Spinal cord (tissue), 10 donors: ENCODE results near the gene CDH16. TPM values are rescaled to one million over a fixed set of nuclear protein-coding genes. Genes with fewer than 3 reads are reported as not detected.
"Not testable (repeated sequence)": the region's sequence is repeated elsewhere in the genome, so short reads cannot be mapped to it uniquely, and the experiment has no call there.

Experiments
- DNase-seq, 6 donors: peaks; one replicate each; pipeline versions ENCODE4 v3.0.0 to v3.0.0-alpha.2; 2013 to 2015; ENCODE audit warnings: low spot score in 6 of 6, low read depth in 4 of 6
- H3K27ac ChIP-seq: one replicate; pipeline ENCODE4 v1.5.1; 2013; ENCODE audit warnings: low read depth, low read length, control low read depth
- H3K27me3 ChIP-seq: one replicate; pipeline ENCODE4 v1.6.1; 2013; ENCODE audit warnings: low read length; ENCODE audit not compliant: control insufficient read depth, insufficient read depth
- H3K36me3 ChIP-seq: one replicate; pipeline ENCODE4 v1.6.1; 2013; ENCODE audit warnings: low read length; ENCODE audit not compliant: control insufficient read depth, insufficient read depth
- H3K4me1 ChIP-seq: one replicate; pipeline ENCODE4 v1.6.1; 2013; ENCODE audit warnings: low read length; ENCODE audit not compliant: control insufficient read depth, insufficient read depth
- H3K4me3 ChIP-seq: one replicate; pipeline ENCODE4 v1.5.1; 2013; ENCODE audit warnings: low read depth, low read length, control low read depth
- H3K9me3 ChIP-seq: one replicate; pipeline ENCODE4 v1.6.1; 2013; ENCODE audit warnings: low read length; ENCODE audit not compliant: control insufficient read depth, insufficient read depth
- WGBS: methylation state at CpG from one replicate; pipeline ENCODE4 v1.1.5; 2013; ENCODE audit warnings: missing lambda C conversion rate; ENCODE audit not compliant: insufficient coverage; 5-methylcytosine and 5-hydroxymethylcytosine counted together
- polyA plus RNA-seq, 2 donors: library from polyadenylated mRNA; unstranded; fragments of 120-200 nt; gene quantifications; one replicate each; pipeline ENCODE4 v1.2.1, GENCODE V29; 2013; ENCODE audit not compliant: insufficient read length in 2 of 2
- total RNA-seq, 2 donors: library from RNA; depleted of rRNA in 1 of 2; stranded (reverse); fragments of 120-200 nt in 1 of 2; fragments of >200 nt in 1 of 2; gene quantifications; one replicate each; pipeline versions ENCODE4 v1.2.3 to v1.2.4, GENCODE V29; 2013 to 2014
- donor health status: healthy.

CDH16 gene
- total and polyA plus RNA-seq, 4 donors: 0.67 to 1.8 TPM; not detected in 2

- no peak for DNase-seq
- Histone ChIP-seq H3K9me3 (no peaks in the 10 kb centered on the region), H3K27me3 (no peaks in the 10 kb centered on the region), H3K27ac (no peak overlapping the region), H3K4me3 (no peak overlapping the region), H3K4me1 (peaks cover 36% of the 10 kb centered on the region), H3K36me3 (no peaks in the 10 kb centered on the region)
- WGBS: 56% methylated on average over 4 of the region's 7 CpGs
Observed at GRCh38 chr16:66900721-66901441, 17.8 kb downstream of the CDH16 start.

- 42% methylated on average over 5 of the region's 9 CpGs for WGBS
- no peaks in the 10 kb centered on the region for H3K9me3 ChIP-seq
- H3K36me3 ChIP-seq: no peaks in the 10 kb centered on the region
- H3K27me3 ChIP-seq: no peaks in the 10 kb centered on the region
- H3K4me1 ChIP-seq: peaks cover 38% of the 10 kb centered on the region
- peak in 3 of 6 donors; percentile 22 to 70 (median 57) for DNase-seq
- H3K4me3 ChIP-seq: no peak overlapping the region
- H3K27ac ChIP-seq: no peak overlapping the region
Observed at GRCh38 chr16:66899945-66900710, 18.6 kb downstream of the CDH16 start.

GRCh38 chr16:66899310-66899944, 19.3 kb downstream of the CDH16 start:
- no peak overlapping the region for H3K4me3 ChIP-seq
- 82% methylated on average over 6 of the region's 6 CpGs for WGBS
- DNase-seq: no peak
- H3K4me1 ChIP-seq: peaks cover 34% of the 10 kb centered on the region
- no peaks in the 10 kb centered on the region for H3K27me3 ChIP-seq
- no peaks in the 10 kb centered on the region for H3K9me3 ChIP-seq
- no peaks in the 10 kb centered on the region for H3K36me3 ChIP-seq
- H3K27ac ChIP-seq: no peak overlapping the region

DNA sequence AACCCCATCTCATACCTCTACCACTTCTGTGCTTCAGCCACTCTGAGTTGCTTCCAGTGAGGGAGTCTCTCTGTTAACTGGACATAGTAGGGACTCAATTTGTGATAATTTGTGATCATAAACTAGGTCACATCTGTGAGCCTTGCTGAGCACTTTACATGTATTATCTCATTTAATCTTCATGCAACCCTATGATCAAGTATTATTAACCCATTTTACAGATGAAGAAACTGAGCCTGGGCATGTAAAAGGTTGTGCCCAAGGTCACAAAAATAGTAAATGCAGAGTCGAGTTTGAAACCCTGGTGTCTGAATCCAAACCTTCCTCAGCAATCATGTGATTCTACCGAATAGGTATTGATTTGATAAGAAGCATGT, 19.8 kb downstream of the CDH16 start:
- WGBS: 86% methylated on average over 1 of the region's 2 CpGs
- Histone ChIP-seq H3K27ac (no peak overlapping the region), H3K4me3 (no peak overlapping the region), H3K36me3 (no peaks in the 10 kb centered on the region), H3K27me3 (no peaks in the 10 kb centered on the region), H3K9me3 (no peaks in the 10 kb centered on the region), H3K4me1 (peaks cover 30% of the 10 kb centered on the region)
- DNase-seq: no peak

GRCh38 chr16:66898207-66898606, 20.5 kb downstream of the CDH16 start:
- Histone ChIP-seq H3K27ac (no peak overlapping the region), H3K9me3 (no peaks in the 10 kb centered on the region), H3K4me3 (no peak overlapping the region), H3K4me1 (peaks cover 30% of the 10 kb centered on the region), H3K27me3 (no peaks in the 10 kb centered on the region), H3K36me3 (no peaks in the 10 kb centered on the region)
- DNase-seq: no peak
- 100% methylated on average over 2 of the region's 3 CpGs for WGBS

GRCh38 chr16:66896682-66897081, 22.0 kb downstream of the CDH16 start:
- not testable (repeated sequence) for DNase-seq, H3K27ac ChIP-seq, H3K36me3 ChIP-seq, H3K9me3 ChIP-seq, H3K27me3 ChIP-seq, H3K4me3 ChIP-seq
- WGBS: 62% methylated on average over 3 of the region's 5 CpGs
- peaks cover 30% of the 10 kb centered on the region for H3K4me1 ChIP-seq

DNA sequence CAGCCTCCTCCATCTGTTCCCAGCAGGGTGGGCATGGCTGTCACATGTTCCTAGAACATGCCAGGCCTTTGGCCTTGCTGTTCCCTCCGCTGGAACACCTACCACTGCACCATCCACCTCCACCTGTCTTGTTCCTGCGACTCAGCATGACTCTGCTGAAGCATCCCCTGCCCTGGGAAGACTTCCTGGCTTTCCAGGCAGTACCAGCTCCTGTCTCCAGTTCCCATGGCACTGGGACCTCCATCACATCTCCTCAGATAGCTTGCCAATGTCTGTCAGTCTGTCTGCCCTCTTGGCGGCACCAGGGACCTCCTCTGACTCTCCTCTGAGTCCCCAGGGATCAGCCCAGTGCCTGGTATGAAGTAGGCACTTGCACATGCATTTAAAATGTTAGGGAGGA, 22.7 kb downstream of the CDH16 start:
- WGBS: 98% methylated on average over 3 of the region's 3 CpGs

GRCh38 chr16:66895689-66895979, 23.1 kb downstream of the CDH16 start:
- peaks cover 28% of the 10 kb centered on the region for H3K4me1 ChIP-seq
- no peaks in the 10 kb centered on the region for H3K27me3 ChIP-seq
- no peak overlapping the region for H3K4me3 ChIP-seq
- H3K36me3 ChIP-seq: peaks cover 2% of the 10 kb centered on the region
- H3K9me3 ChIP-seq: no peaks in the 10 kb centered on the region
- WGBS: 92% methylated on average over 5 of the region's 5 CpGs
- no peak overlapping the region for H3K27ac ChIP-seq
- DNase-seq: no peak

More for the DNA sequence above, 22.7 kb downstream of the CDH16 start:
- no peak for DNase-seq
- H3K9me3 ChIP-seq: no peaks in the 10 kb centered on the region
- H3K36me3 ChIP-seq: peaks cover 2% of the 10 kb centered on the region
- H3K27me3 ChIP-seq: no peaks in the 10 kb centered on the region
- no peak overlapping the region for H3K4me3 ChIP-seq
- peaks cover 32% of the 10 kb centered on the region for H3K4me1 ChIP-seq
- H3K27ac ChIP-seq: no peak overlapping the region

GRCh38 chr16:66894948-66895688, 23.6 kb downstream of the CDH16 start:
- no peak overlapping the region for H3K27ac ChIP-seq
- peaks cover 24% of the 10 kb centered on the region for H3K4me1 ChIP-seq
- H3K36me3 ChIP-seq: peaks cover 2% of the 10 kb centered on the region
- peak in 5 of 6 donors; percentile 60 to 91 (median 68) for DNase-seq
- H3K4me3 ChIP-seq: no peak overlapping the region
- 42% methylated on average over 11 of the region's 11 CpGs for WGBS
- H3K9me3 ChIP-seq: no peaks in the 10 kb centered on the region
- no peaks in the 10 kb centered on the region for H3K27me3 ChIP-seq
